GM12878 (cell line): ENCODE results near the gene LTBP4. TPM values are rescaled to one million over a fixed set of nuclear protein-coding genes. Genes with fewer than 3 reads are reported as not detected.

ENCODE experiments used
- LARP7 ChIP-seq: fragments of 450-650 bp; IDR thresholded peaks from 2 replicates; pipeline ENCODE4 v1.6.1; 2017; ENCODE audit warnings: mild to moderate bottlenecking
- MXI1 ChIP-seq: fragments of 150-350 bp; IDR thresholded peaks from 2 replicates; pipeline ENCODE4 v1.6.1; 2011; ENCODE audit warnings: low read depth, mild to moderate bottlenecking, inconsistent platforms, low read length, improper control_type of control experiment
- SMC3 ChIP-seq: IDR thresholded peaks from 2 replicates; pipeline ENCODE4 v1.6.1; 2011; ENCODE audit warnings: low read length, improper control_type of control experiment, borderline replicate concordance
- SREBF1 ChIP-seq: IDR thresholded peaks from 2 replicates; pipeline ENCODE4 v1.6.1; 2012; ENCODE audit warnings: mild to moderate bottlenecking, low read length
- TCF12 ChIP-seq: IDR thresholded peaks from 2 replicates; pipeline ENCODE4 v1.6.1; 2011; ENCODE audit warnings: low read depth, mild to moderate bottlenecking, low read length
- YY1 ChIP-seq: IDR thresholded peaks from 2 replicates; pipeline ENCODE4 v1.6.1; 2011; ENCODE audit warnings: low read depth, mild to moderate bottlenecking, low read length
- ZNF274 ChIP-seq: IDR thresholded peaks from one replicate; pipeline ENCODE4 v1.8.0; 2011; ENCODE audit not compliant: insufficient read length, insufficient read depth
- polyA plus RNA-seq, 11 experiments: library from polyadenylated mRNA; depleted of rRNA in 4 of 11; unstranded in 6 of 11; stranded (reverse) in 5 of 11; fragments of >200 nt; fragmentation: Nextera tagmentation in 4 of 11; fragmentation: Illumina TruSeq in 1 of 11; extraction: Ambion mirVana in 4 of 11; extraction: Trizol in 1 of 11; gene quantifications; 1 replicate in 1 of 11; 2 replicates in 10 of 11; pipeline versions ENCODE4 v1.2.1 to v1.2.3, GENCODE V29; 2011 to 2016; ENCODE audit warnings: inconsistent platforms in 2 of 11, missing spikeins in 2 of 11, low read depth in 1 of 11
- total RNA-seq, 4 experiments: library from RNA; depleted of rRNA in 3 of 4; stranded (reverse); fragments of >200 nt in 3 of 4; fragmentation: Illumina TruSeq in 1 of 4; extraction: Trizol in 1 of 4; gene quantifications; 2 replicates each; pipeline versions ENCODE4 v1.2.1 to v1.2.3, GENCODE V29; 2013 to 2021
- TF ChIP-seq, protein P1 (sequence below): fragments of 450-650 bp; IDR thresholded peaks from 2 replicates; pipeline ENCODE4 v1.6.1; 2017; ENCODE audit warnings: mild to moderate bottlenecking, low read depth, inconsistent platforms; ENCODE audit not compliant: poor library complexity, severe bottlenecking
- TF ChIP-seq, protein P2 (sequence below): fragments of 450-650 bp; IDR thresholded peaks from 2 replicates; pipeline ENCODE4 v1.6.1; 2016; ENCODE audit warnings: mild to moderate bottlenecking, moderate library complexity, borderline replicate concordance

LTBP4 gene
- total and polyA plus RNA-seq, 10 of the 15 experiments (the other 5 are each of a cell fraction or from before 2014, with no cell fraction given): 0.09 to 34.6 (median 8.5) TPM; not detected in 1

DNA sequence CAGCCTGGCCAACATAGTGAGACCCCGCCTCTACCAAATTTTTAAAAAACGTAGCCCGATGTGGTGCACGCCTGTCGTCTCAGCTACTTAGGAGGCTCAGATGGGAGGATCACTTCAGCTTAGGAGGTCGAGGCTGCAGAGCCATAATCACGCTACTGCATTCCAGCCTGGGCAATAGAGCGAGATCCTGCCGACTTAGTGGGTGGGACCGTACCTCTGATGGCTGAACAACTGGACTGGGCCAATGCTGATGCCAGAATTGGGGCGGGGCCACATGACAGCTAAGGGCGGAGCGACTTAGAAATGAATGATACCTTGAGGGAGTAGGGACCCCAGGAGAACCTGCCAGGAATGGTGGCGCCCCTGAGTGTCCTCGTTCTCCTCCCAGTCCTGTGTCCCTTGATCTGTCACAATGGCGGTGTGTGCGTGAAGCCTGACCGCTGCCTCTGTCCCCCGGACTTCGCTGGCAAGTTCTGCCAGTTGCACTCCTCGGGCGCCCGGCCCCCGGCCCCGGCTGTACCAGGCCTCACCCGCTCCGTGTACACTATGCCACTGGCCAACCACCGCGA lies 3.6 kb downstream of the LTBP4 start (continued):
- TF ChIP-seq YY1 (no peak), SMC3 (no peak), ZNF274 (no peak), TCF12 (no peak), MXI1 (no peak), SREBF1 (no peak), LARP7 (no peak)
- TF ChIP-seq, protein P1, sequence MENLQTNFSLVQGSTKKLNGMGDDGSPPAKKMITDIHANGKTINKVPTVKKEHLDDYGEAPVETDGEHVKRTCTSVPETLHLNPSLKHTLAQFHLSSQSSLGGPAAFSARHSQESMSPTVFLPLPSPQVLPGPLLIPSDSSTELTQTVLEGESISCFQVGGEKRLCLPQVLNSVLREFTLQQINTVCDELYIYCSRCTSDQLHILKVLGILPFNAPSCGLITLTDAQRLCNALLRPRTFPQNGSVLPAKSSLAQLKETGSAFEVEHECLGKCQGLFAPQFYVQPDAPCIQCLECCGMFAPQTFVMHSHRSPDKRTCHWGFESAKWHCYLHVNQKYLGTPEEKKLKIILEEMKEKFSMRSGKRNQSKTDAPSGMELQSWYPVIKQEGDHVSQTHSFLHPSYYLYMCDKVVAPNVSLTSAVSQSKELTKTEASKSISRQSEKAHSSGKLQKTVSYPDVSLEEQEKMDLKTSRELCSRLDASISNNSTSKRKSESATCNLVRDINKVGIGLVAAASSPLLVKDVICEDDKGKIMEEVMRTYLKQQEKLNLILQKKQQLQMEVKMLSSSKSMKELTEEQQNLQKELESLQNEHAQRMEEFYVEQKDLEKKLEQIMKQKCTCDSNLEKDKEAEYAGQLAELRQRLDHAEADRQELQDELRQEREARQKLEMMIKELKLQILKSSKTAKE: no peak
- TF ChIP-seq, protein P2, sequence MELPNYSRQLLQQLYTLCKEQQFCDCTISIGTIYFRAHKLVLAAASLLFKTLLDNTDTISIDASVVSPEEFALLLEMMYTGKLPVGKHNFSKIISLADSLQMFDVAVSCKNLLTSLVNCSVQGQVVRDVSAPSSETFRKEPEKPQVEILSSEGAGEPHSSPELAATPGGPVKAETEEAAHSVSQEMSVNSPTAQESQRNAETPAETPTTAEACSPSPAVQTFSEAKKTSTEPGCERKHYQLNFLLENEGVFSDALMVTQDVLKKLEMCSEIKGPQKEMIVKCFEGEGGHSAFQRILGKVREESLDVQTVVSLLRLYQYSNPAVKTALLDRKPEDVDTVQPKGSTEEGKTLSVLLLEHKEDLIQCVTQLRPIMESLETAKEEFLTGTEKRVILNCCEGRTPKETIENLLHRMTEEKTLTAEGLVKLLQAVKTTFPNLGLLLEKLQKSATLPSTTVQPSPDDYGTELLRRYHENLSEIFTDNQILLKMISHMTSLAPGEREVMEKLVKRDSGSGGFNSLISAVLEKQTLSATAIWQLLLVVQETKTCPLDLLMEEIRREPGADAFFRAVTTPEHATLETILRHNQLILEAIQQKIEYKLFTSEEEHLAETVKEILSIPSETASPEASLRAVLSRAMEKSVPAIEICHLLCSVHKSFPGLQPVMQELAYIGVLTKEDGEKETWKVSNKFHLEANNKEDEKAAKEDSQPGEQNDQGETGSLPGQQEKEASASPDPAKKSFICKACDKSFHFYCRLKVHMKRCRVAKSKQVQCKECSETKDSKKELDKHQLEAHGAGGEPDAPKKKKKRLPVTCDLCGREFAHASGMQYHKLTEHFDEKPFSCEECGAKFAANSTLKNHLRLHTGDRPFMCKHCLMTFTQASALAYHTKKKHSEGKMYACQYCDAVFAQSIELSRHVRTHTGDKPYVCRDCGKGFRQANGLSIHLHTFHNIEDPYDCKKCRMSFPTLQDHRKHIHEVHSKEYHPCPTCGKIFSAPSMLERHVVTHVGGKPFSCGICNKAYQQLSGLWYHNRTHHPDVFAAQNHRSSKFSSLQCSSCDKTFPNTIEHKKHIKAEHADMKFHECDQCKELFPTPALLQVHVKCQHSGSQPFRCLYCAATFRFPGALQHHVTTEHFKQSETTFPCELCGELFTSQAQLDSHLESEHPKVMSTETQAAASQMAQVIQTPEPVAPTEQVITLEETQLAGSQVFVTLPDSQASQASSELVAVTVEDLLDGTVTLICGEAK: no peak
